Stimulated activated CD8-positive, alpha-beta memory T cell treated with anti-CD3 and anti-CD28 coated beads, Interleukin-4, amount 100 ng/mL, for 1 hour (primary cell): ENCODE data around the gene RAB4B.
"Not testable (repeated sequence)": the region's sequence is repeated elsewhere in the genome, so short reads cannot be mapped to it uniquely, and the experiment has no call there.

Experiments used
- DNase-seq, 2 donors: peaks; one replicate each; pipeline ENCODE4 v3.0.0-alpha.2; 2020; ENCODE audit warnings: low read depth in 2 of 2, low spot score in 1 of 2

RAB4B gene

GRCh38 chr19:40819479-40820234 lies 41.6 kb downstream of the RAB4B start:
- peak in 1 of 2 donors; percentile 36 for DNase-seq

- DNase-seq = no peak
These were observed 44.1 kb downstream of the RAB4B start for GRCh38 chr19:40822161-40822560.

GRCh38 chr19:40822704-40823553 lies 44.9 kb downstream of the RAB4B start:
- DNase-seq = not testable (repeated sequence)

GRCh38 chr19:40824916-40825315 lies 46.9 kb downstream of the RAB4B start:
- DNase-seq = not testable (repeated sequence)

GRCh38 chr19:40825460-40826095 lies 47.5 kb downstream of the RAB4B start:
- not testable (repeated sequence) for DNase-seq

- not testable (repeated sequence) for DNase-seq
These were observed 48.3 kb downstream of the RAB4B start for GRCh38 chr19:40826312-40826698.

GRCh38 chr19:40826699-40827385 lies 48.8 kb downstream of the RAB4B start:
- DNase-seq = not testable (repeated sequence)

- DNase-seq = no peak
These were observed 49.6 kb downstream of the RAB4B start for GRCh38 chr19:40827386-40828247.

- DNase-seq = no peak
These were observed 51.2 kb downstream of the RAB4B start for GRCh38 chr19:40829205-40829604.

GRCh38 chr19:40830741-40831140 lies 52.7 kb downstream of the RAB4B start:
- not testable (repeated sequence) for DNase-seq

GRCh38 chr19:40831502-40832430 lies 53.7 kb downstream of the RAB4B start:
- DNase-seq = no peak

GRCh38 chr19:40832431-40832790 lies 54.4 kb downstream of the RAB4B start:
- DNase-seq = not testable (repeated sequence)

- DNase-seq = not testable (repeated sequence)
These were observed 55.9 kb downstream of the RAB4B start for GRCh38 chr19:40833728-40834533.

GRCh38 chr19:40836754-40837429 lies 58.8 kb downstream of the RAB4B start:
- no peak for DNase-seq

- not testable (repeated sequence) for DNase-seq
These were observed 60.4 kb downstream of the RAB4B start for GRCh38 chr19:40838477-40838876.

GRCh38 chr19:40842012-40842411 lies 64.0 kb downstream of the RAB4B start:
- not testable (repeated sequence) for DNase-seq

- not testable (repeated sequence) for DNase-seq
These were observed 65.1 kb downstream of the RAB4B start for GRCh38 chr19:40842997-40843652.
